Measurements from ENCODE around the gene VAV1. TPM values are rescaled to one million over a fixed set of nuclear protein-coding genes. Genes with fewer than 3 reads are reported as not detected.

Gene VAV1
- total RNA-seq, 1 experiment from 2014 or later, result 7.5 TPM

GRCh38 chr19:6821639-6822310, 49.3 kb downstream of the VAV1 start:
- H3K9me2 ChIP-seq (ENCODE audit: insufficient read depth), result no peaks in the 10 kb centered on the region
- no peak overlapping the region for H3K27ac ChIP-seq
- no peaks in the 10 kb centered on the region for H3K27me3 ChIP-seq (ENCODE audit: insufficient read depth, low read depth)
- no peak overlapping the region for H3K4me3 ChIP-seq
- DNase-seq, result no peak
- no peak overlapping the region for H3K4me2 ChIP-seq
- POLR2A ChIA-PET (ENCODE audit: unreplicated experiment), result interaction anchor here (0.6 kb wide), 1 partner anchor 18 kb away, joined by 3 read pairs; no protein-coding TSS in a partner anchor
- BruUV-seq (replicated peaks), result no TSS peak
- H3K79me2 ChIP-seq (ENCODE audit: low read depth), result no peaks in the 10 kb centered on the region
- no peaks in the 10 kb centered on the region for H3K9me3 ChIP-seq (ENCODE audit: insufficient read depth, low read depth)
- no peak for TF ChIP-seq EZH2 (IDR thresholded peaks at IDR 0.05; ENCODE audit: low read depth)
- TF ChIP-seq, protein P1, sequence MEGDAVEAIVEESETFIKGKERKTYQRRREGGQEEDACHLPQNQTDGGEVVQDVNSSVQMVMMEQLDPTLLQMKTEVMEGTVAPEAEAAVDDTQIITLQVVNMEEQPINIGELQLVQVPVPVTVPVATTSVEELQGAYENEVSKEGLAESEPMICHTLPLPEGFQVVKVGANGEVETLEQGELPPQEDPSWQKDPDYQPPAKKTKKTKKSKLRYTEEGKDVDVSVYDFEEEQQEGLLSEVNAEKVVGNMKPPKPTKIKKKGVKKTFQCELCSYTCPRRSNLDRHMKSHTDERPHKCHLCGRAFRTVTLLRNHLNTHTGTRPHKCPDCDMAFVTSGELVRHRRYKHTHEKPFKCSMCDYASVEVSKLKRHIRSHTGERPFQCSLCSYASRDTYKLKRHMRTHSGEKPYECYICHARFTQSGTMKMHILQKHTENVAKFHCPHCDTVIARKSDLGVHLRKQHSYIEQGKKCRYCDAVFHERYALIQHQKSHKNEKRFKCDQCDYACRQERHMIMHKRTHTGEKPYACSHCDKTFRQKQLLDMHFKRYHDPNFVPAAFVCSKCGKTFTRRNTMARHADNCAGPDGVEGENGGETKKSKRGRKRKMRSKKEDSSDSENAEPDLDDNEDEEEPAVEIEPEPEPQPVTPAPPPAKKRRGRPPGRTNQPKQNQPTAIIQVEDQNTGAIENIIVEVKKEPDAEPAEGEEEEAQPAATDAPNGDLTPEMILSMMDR (conservative IDR thresholded peaks at IDR 0.05), result no peak
- no peaks in the 10 kb centered on the region for H4K20me1 ChIP-seq (ENCODE audit: insufficient read depth)
- no peaks in the 10 kb centered on the region for H3K36me3 ChIP-seq (ENCODE audit: low read depth)
- no peaks in the 10 kb centered on the region for H3K4me1 ChIP-seq (replicated peaks; ENCODE audit: insufficient read depth)
- H3F3A ChIP-seq (ENCODE audit: insufficient read depth, low read depth), result no peaks in the 10 kb centered on the region
- CTCF ChIA-PET, result interaction anchor here (0.8 kb wide), 1 partner anchor 612 kb away, joined by 3 read pairs; no protein-coding TSS in a partner anchor
- no peak overlapping the region for H2AFZ ChIP-seq
- intact Hi-C loops (cut with micrococcal nuclease; ENCODE audit: unreplicated experiment), result no loop called here

DNA sequence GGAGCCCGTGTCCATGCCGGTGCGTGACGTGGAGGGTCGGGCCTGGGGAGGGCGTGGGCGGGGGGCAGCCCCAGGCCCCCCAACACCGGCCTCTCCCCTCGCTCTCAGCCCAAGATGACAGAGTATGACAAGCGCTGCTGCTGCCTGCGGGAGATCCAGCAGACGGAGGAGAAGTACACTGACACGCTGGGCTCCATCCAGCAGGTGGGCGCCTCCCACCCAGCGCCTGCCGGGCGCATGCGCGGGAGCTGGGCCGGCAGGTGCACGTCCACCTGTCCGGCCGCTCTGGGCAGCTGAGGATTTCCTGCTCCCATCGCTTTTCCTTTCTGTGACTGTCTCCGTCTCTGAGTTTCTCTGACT, 49.8 kb downstream of the VAV1 start:
- no peak overlapping the region for H3K27ac ChIP-seq
- H4K20me1 ChIP-seq (ENCODE audit: insufficient read depth), result no peaks in the 10 kb centered on the region
- intact Hi-C loops (cut with micrococcal nuclease; ENCODE audit: unreplicated experiment), result no loop called here
- H3K79me2 ChIP-seq (ENCODE audit: low read depth), result no peaks in the 10 kb centered on the region
- DNase-seq, result no peak
- no peaks in the 10 kb centered on the region for H3K27me3 ChIP-seq (ENCODE audit: insufficient read depth, low read depth)
- no peak overlapping the region for H3K4me3 ChIP-seq
- H3K4me2 ChIP-seq, result no peak overlapping the region
- TF ChIP-seq, protein P1 (conservative IDR thresholded peaks at IDR 0.05), result no peak
- TF ChIP-seq EZH2 (IDR thresholded peaks at IDR 0.05; ENCODE audit: low read depth), result no peak
- H3K9me3 ChIP-seq (ENCODE audit: insufficient read depth, low read depth), result no peaks in the 10 kb centered on the region
- no peak overlapping the region for H2AFZ ChIP-seq
- CTCF ChIA-PET, result interaction anchor here (0.8 kb wide), 1 partner anchor 613 kb away, joined by 3 read pairs; no protein-coding TSS in a partner anchor
- H3K9me2 ChIP-seq (ENCODE audit: insufficient read depth), result no peaks in the 10 kb centered on the region
- POLR2A ChIA-PET (ENCODE audit: unreplicated experiment), result no interaction called here
- H3F3A ChIP-seq (ENCODE audit: insufficient read depth, low read depth), result no peaks in the 10 kb centered on the region
- H3K4me1 ChIP-seq (replicated peaks; ENCODE audit: insufficient read depth), result peaks cover under 1% of the 10 kb centered on the region
- H3K36me3 ChIP-seq (ENCODE audit: low read depth), result no peaks in the 10 kb centered on the region
- BruUV-seq (replicated peaks), result no TSS peak

- H3K27me3 ChIP-seq (ENCODE audit: insufficient read depth, low read depth), result no peaks in the 10 kb centered on the region
- ChIA-PET CTCF (no interaction called here), POLR2A (ENCODE audit: unreplicated experiment) (no interaction called here)
- H2AFZ ChIP-seq, result no peak overlapping the region
- no peaks in the 10 kb centered on the region for H3K79me2 ChIP-seq (ENCODE audit: low read depth)
- H3K27ac ChIP-seq, result no peak overlapping the region
- DNase-seq, result no peak
- no peak overlapping the region for H3K4me2 ChIP-seq
- TF ChIP-seq EZH2 (IDR thresholded peaks at IDR 0.05; ENCODE audit: low read depth), result no peak
- TF ChIP-seq, protein P1 (conservative IDR thresholded peaks at IDR 0.05), result no peak
- H4K20me1 ChIP-seq (ENCODE audit: insufficient read depth), result no peaks in the 10 kb centered on the region
- H3K4me1 ChIP-seq (replicated peaks; ENCODE audit: insufficient read depth), result peaks cover 8% of the 10 kb centered on the region
- no peaks in the 10 kb centered on the region for H3K9me3 ChIP-seq (ENCODE audit: insufficient read depth, low read depth)
- H3K9me2 ChIP-seq (ENCODE audit: insufficient read depth), result no peaks in the 10 kb centered on the region
- no peaks in the 10 kb centered on the region for H3K36me3 ChIP-seq (ENCODE audit: low read depth)
- H3K4me3 ChIP-seq, result no peak overlapping the region
- intact Hi-C loops (cut with micrococcal nuclease; ENCODE audit: unreplicated experiment), result no loop called here
- peaks cover 6% of the 10 kb centered on the region; the same call in 1 of the 2 replicates for H3F3A ChIP-seq (ENCODE audit: insufficient read depth, low read depth)
- BruUV-seq (replicated peaks), result no TSS peak
These were observed 52.7 kb downstream of the VAV1 start for GRCh38 chr19:6825076-6825774.
